ENCODE measurements around the gene ARHGEF11. TPM values are rescaled to one million over a fixed set of nuclear protein-coding genes. Genes with fewer than 3 reads are reported as not detected.

The ARHGEF11 gene
- total and polyA plus RNA-seq, 4 donors: 5.8 to 23.7 (median 9.8) TPM

DNA sequence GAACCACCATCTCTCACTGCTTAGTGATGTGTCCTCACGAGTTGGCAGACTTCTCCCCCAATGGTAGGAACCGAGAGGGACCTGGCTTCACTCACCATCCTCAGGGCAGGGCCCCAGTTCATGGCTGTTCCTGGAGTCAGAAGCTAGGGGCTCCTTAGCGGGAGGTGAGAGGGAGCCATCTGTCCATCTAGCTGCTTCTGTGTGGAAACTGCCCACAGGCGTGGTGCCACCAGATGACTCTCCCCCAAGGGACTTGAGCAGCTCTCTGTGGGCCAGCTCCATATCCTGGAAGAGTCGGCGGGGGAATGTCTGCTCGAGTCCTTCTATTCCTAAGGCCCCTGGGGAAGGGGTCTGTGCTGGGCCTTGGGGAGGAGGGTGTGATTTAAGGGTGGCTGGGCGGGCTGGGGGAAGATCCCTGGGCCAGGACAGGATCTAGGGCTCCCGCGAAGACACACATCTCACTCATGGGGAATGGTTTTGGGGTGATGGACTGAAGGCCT lies 108.8 kb downstream of the ARHGEF11 start:
- Histone ChIP-seq H3K4me3 (ENCODE audit: low read depth in 1 of 3, low read length in 3 of 3) (no peak overlapping the region), H3K27ac (ENCODE audit: low read depth in 1 of 2, low read length in 2 of 2) (no peak overlapping the region), H3K4me1 (ENCODE audit: control insufficient read depth in 4 of 4, insufficient read depth in 4 of 4, low read length in 3 of 4) (no peaks in the 10 kb centered on the region), H3K9me3 (ENCODE audit: control insufficient read depth in 4 of 4, low read length in 3 of 4) (no peaks in the 10 kb centered on the region), H3K27me3 (ENCODE audit: control insufficient read depth in 4 of 4, insufficient read depth in 4 of 4, low read length in 3 of 4) (no peaks in the 10 kb centered on the region), H3K36me3 (ENCODE audit: control insufficient read depth in 4 of 4, insufficient read depth in 3 of 4, low read depth in 1 of 4, low read length in 3 of 4) (peaks cover 15 to 63% (median 34%) of the 10 kb centered on the region in 4 donors), H3K9ac (ENCODE audit: low read depth in 1 of 2, low read length in 2 of 2) (no peak overlapping the region)
- TF ChIP-seq, protein P1, sequence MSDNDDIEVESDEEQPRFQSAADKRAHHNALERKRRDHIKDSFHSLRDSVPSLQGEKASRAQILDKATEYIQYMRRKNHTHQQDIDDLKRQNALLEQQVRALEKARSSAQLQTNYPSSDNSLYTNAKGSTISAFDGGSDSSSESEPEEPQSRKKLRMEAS (IDR thresholded peaks at IDR 0.05): no peak
- TF ChIP-seq HNF4G (IDR thresholded peaks at IDR 0.05): no peak
- WGBS: 88% methylated on average over 10 of the region's 10 CpGs
- no peak for DNase-seq (ENCODE audit: low spot score)

GRCh38 chr1:156936191-156936590 lies 109.4 kb downstream of the ARHGEF11 start:
- Histone ChIP-seq H3K27me3 (ENCODE audit: control insufficient read depth in 4 of 4, insufficient read depth in 4 of 4, low read length in 3 of 4) (no peaks in the 10 kb centered on the region), H3K4me1 (ENCODE audit: control insufficient read depth in 4 of 4, insufficient read depth in 4 of 4, low read length in 3 of 4) (no peaks in the 10 kb centered on the region), H3K4me3 (ENCODE audit: low read depth in 1 of 3, low read length in 3 of 3) (no peak overlapping the region), H3K27ac (ENCODE audit: low read depth in 1 of 2, low read length in 2 of 2) (no peak overlapping the region), H3K36me3 (ENCODE audit: control insufficient read depth in 4 of 4, insufficient read depth in 3 of 4, low read depth in 1 of 4, low read length in 3 of 4) (peaks cover 11 to 57% (median 29%) of the 10 kb centered on the region in 4 donors), H3K9me3 (ENCODE audit: control insufficient read depth in 4 of 4, low read length in 3 of 4) (no peaks in the 10 kb centered on the region), H3K9ac (ENCODE audit: low read depth in 1 of 2, low read length in 2 of 2) (no peak overlapping the region)
- 96% methylated on average over 5 of the region's 5 CpGs for WGBS
- DNase-seq (ENCODE audit: low spot score): no peak
- no peak for TF ChIP-seq YY1 (IDR thresholded peaks at IDR 0.05)
- TF ChIP-seq HNF4A (conservative IDR thresholded peaks at IDR 0.05): no peak
- no peak for TF ChIP-seq EGR1 (IDR thresholded peaks at IDR 0.05; ENCODE audit: low read depth in 2 of 2)
- TF ChIP-seq, protein P2, sequence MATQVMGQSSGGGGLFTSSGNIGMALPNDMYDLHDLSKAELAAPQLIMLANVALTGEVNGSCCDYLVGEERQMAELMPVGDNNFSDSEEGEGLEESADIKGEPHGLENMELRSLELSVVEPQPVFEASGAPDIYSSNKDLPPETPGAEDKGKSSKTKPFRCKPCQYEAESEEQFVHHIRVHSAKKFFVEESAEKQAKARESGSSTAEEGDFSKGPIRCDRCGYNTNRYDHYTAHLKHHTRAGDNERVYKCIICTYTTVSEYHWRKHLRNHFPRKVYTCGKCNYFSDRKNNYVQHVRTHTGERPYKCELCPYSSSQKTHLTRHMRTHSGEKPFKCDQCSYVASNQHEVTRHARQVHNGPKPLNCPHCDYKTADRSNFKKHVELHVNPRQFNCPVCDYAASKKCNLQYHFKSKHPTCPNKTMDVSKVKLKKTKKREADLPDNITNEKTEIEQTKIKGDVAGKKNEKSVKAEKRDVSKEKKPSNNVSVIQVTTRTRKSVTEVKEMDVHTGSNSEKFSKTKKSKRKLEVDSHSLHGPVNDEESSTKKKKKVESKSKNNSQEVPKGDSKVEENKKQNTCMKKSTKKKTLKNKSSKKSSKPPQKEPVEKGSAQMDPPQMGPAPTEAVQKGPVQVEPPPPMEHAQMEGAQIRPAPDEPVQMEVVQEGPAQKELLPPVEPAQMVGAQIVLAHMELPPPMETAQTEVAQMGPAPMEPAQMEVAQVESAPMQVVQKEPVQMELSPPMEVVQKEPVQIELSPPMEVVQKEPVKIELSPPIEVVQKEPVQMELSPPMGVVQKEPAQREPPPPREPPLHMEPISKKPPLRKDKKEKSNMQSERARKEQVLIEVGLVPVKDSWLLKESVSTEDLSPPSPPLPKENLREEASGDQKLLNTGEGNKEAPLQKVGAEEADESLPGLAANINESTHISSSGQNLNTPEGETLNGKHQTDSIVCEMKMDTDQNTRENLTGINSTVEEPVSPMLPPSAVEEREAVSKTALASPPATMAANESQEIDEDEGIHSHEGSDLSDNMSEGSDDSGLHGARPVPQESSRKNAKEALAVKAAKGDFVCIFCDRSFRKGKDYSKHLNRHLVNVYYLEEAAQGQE (IDR thresholded peaks at IDR 0.05): no peak
- TF ChIP-seq ZBTB33 (IDR thresholded peaks at IDR 0.05): no peak
- TF ChIP-seq GABPA (IDR thresholded peaks at IDR 0.05 in 1 of 2, conservative IDR thresholded peaks at IDR 0.05 in 1 of 2): no peak
- TF ChIP-seq RAD21 (IDR thresholded peaks at IDR 0.05): no peak
- TF ChIP-seq, protein P3, sequence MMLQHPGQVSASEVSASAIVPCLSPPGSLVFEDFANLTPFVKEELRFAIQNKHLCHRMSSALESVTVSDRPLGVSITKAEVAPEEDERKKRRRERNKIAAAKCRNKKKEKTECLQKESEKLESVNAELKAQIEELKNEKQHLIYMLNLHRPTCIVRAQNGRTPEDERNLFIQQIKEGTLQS (IDR thresholded peaks at IDR 0.05): no peak
- no peak for TF ChIP-seq TAF1 (conservative IDR thresholded peaks at IDR 0.05)
- TF ChIP-seq SP1 (IDR thresholded peaks at IDR 0.05): no peak
- TF ChIP-seq JUND (IDR thresholded peaks at IDR 0.05): no peak
- no peak for TF ChIP-seq NR2F2 (IDR thresholded peaks at IDR 0.05)
- TF ChIP-seq FOXA1 (IDR thresholded peaks at IDR 0.05): no peak
- no peak for TF ChIP-seq RXRA (IDR thresholded peaks at IDR 0.05)
